K562 (cell line): ENCODE measurements around the gene ZNF213. TPM values are rescaled to one million over a fixed set of nuclear protein-coding genes. Genes with fewer than 3 reads are reported as not detected.

Experiments used
- CREB5 ChIP-seq: fragments of 250-450 bp; sonication (Bioruptor Pico); IDR thresholded peaks from 2 replicates; pipeline ENCODE4 v1.5.0; 2020; ENCODE audit warnings: mild to moderate bottlenecking
- E2F3 ChIP-seq: fragments of 250-450 bp; sonication (Bioruptor Pico); IDR thresholded peaks from 2 replicates; pipeline ENCODE4 v1.4.0; 2020; ENCODE audit warnings: mild to moderate bottlenecking
- ERF ChIP-seq: fragments of 450-650 bp; formaldehyde crosslinking; IDR thresholded peaks from 2 replicates; pipeline ENCODE4 v1.4.0; 2020; ENCODE audit warnings: mild to moderate bottlenecking, mixed read lengths
- IRF9 ChIP-seq: fragments of 450-650 bp; IDR thresholded peaks from 2 replicates; pipeline ENCODE4 v1.6.1; 2016; ENCODE audit warnings: missing biosample characterization, missing genetic modification characterization
- KDM1A ChIP-seq, 2 experiments: fragments of 450-650 bp; IDR thresholded peaks; 2 replicates each; pipeline ENCODE4 v1.6.1; 2016; ENCODE audit warnings: mild to moderate bottlenecking in 2 of 2
- KLF1 ChIP-seq: fragments of 450-650 bp; IDR thresholded peaks from 2 replicates; pipeline ENCODE4 v1.6.1; 2016; ENCODE audit warnings: missing genetic modification characterization, missing compliant biosample characterization
- SIN3A ChIP-seq, 2 experiments: fragments of 150-350 bp in 1 of 2; IDR thresholded peaks; 2 replicates each; pipeline ENCODE4 v1.6.1; 2011 to 2016; ENCODE audit warnings: borderline replicate concordance in 2 of 2, low read depth in 2 of 2, low read length in 2 of 2, mild to moderate bottlenecking in 2 of 2, moderate library complexity in 2 of 2; ENCODE audit not compliant: control insufficient read depth in 1 of 2
- YY1 ChIP-seq, 3 experiments: IDR thresholded peaks; 2 replicates each; pipeline ENCODE4 v1.6.1; 2011; ENCODE audit warnings: low read length in 2 of 3, mild to moderate bottlenecking in 2 of 3, moderate library complexity in 2 of 3, borderline replicate concordance in 1 of 3, control low read depth in 1 of 3, low read depth in 1 of 3; ENCODE audit not compliant: insufficient read depth in 3 of 3, insufficient replicate concordance in 2 of 3, control insufficient read depth in 1 of 3, insufficient read length in 1 of 3; ENCODE audit errors: extremely low read depth in 1 of 3
- ZFPM2 ChIP-seq: fragments of 250-450 bp; sonication (Bioruptor Pico); IDR thresholded peaks from 2 replicates; pipeline ENCODE4 v1.5.1; 2022; ENCODE audit warnings: mild to moderate bottlenecking
- ZNF318 ChIP-seq, 2 experiments: fragments of 450-650 bp; IDR thresholded peaks; 2 replicates each; pipeline ENCODE4 v1.6.1; 2016; ENCODE audit warnings: mild to moderate bottlenecking in 2 of 2, borderline replicate concordance in 1 of 2, low read depth in 1 of 2, moderate library complexity in 1 of 2
- ZNF384 ChIP-seq: IDR thresholded peaks from 2 replicates; pipeline ENCODE4 v1.6.1; 2012; ENCODE audit warnings: low read depth, low read length, improper control_type of control experiment
- ZNF76 ChIP-seq: fragments of 250-450 bp; sonication (Bioruptor Pico); IDR thresholded peaks from 2 replicates; pipeline ENCODE4 v1.4.0; 2020; ENCODE audit warnings: mild to moderate bottlenecking, moderate library complexity, borderline replicate concordance
- polyA plus RNA-seq, 8 experiments: library from polyadenylated mRNA; depleted of rRNA in 4 of 8; stranded (reverse) in 5 of 8; unstranded in 3 of 8; fragments of >200 nt; fragmentation: Nextera tagmentation in 2 of 8; fragmentation: Illumina TruSeq in 1 of 8; extraction: Ambion mirVana in 2 of 8; extraction: Trizol in 1 of 8; gene quantifications; 2 replicates each; pipeline versions ENCODE4 v1.2.1 to v1.2.3, GENCODE V29; 2011 to 2014; ENCODE audit warnings: inconsistent platforms in 1 of 8, missing spikeins in 1 of 8
- total RNA-seq, 7 experiments: library from RNA; depleted of rRNA in 6 of 7; stranded (reverse); fragments of >200 nt in 6 of 7; fragmentation: Illumina TruSeq in 2 of 7; extraction: Trizol in 2 of 7; gene quantifications; 2 replicates each; pipeline versions ENCODE4 v1.2.1 to v1.2.3, GENCODE V29; 2011 to 2021; ENCODE audit warnings: low replicate concordance in 1 of 7

Gene ZNF213
- total and polyA plus RNA-seq, 9 of the 15 experiments (the other 6 are each of a cell fraction or from before 2014, with no cell fraction given), result 0.49 to 10.0 (median 1.8) TPM

DNA sequence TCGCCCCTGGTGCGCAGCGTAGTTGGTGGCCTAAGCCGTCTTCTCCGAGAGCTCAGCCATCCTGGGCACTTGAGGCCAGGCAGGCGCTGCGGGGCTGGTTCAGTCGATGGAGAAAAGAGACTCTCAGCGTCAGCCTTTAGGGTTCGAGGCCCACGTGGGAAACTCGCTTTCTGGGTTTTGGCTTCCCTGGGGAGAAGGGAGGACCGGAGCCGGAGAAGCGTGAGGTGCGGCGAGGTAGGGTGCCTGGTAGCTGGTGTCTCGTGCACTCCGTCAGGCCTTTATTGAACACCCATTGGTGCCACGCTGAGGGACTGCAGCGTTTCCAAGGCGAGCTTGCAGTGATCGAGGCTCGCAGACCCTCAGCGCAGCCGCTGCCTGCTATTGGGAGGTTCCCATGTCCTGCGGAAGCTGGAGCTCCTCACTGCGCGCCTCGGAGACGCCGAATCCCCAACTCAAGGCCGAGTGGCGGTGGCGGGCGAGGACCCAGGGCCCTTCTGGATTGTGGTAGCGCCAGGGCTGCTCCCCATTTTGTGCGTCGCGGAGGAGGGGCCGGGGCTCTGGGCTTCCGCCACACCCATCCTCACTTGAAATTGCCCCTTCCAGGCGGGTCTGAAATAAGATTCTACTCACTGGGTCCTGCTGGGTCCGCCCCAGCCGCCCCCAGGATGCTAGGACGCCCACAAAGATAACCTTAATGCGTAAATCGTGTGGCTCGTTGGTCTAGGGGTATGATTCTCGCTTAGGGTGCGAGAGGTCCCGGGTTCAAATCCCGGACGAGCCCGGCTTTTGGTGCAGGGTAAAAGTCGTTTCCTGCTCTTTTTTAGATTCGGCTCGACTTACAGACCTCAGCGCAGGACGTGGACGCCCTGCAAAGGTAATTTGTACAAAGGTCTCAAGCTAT is 54.3 kb downstream of the ZNF213 start (continued):
- TF ChIP-seq ZNF318 (IDR thresholded peaks at IDR 0.05; ENCODE audit: borderline replicate concordance in 1 of 2, low read depth in 1 of 2), result no peak
- peak in 1 of 3 experiments; percentile 61 for TF ChIP-seq YY1 (IDR thresholded peaks at IDR 0.05; ENCODE audit: borderline replicate concordance in 1 of 3, control insufficient read depth in 1 of 3, extremely low read depth in 1 of 3, insufficient read depth in 3 of 3, insufficient read length in 1 of 3, insufficient replicate concordance in 2 of 3, low read depth in 1 of 3, low read length in 2 of 3)
- no peak for TF ChIP-seq KLF1 (tag)
- TF ChIP-seq CREB5 (CRISPR knock-in tag), result no peak
- TF ChIP-seq IRF9 (tag), result no peak
- TF ChIP-seq KDM1A (IDR thresholded peaks at IDR 0.05), result no peak
- no peak for TF ChIP-seq E2F3 (CRISPR knock-in tag)
- TF ChIP-seq ZNF384, result no peak
- no peak for TF ChIP-seq ZFPM2
- no peak for TF ChIP-seq ERF (CRISPR knock-in tag)
- no peak for TF ChIP-seq SIN3A (IDR thresholded peaks at IDR 0.05; ENCODE audit: borderline replicate concordance in 2 of 2, control insufficient read depth in 1 of 2, low read depth in 2 of 2, low read length in 2 of 2)
- TF ChIP-seq ZNF76 (CRISPR knock-in tag), result no peak
